C4-2B (cell line): ENCODE results near the gene OPRL1.

Experiments
- CTCF ChIP-seq: fragments of 450-650 bp; conservative IDR thresholded peaks from 2 replicates; pipeline ENCODE4 v1.5.1; 2017; ENCODE audit warnings: mild to moderate bottlenecking
- ZFX ChIP-seq: fragments of 450-650 bp; IDR thresholded peaks from 2 replicates; pipeline ENCODE4 v1.6.1; 2017

GRCh38 chr20:64137598-64138031 is 57.7 kb downstream of the OPRL1 start:
- TF ChIP-seq CTCF (no peak), ZFX (no peak)
